K562 (cell line): ENCODE results near the gene PIGQ. TPM values are rescaled to one million over a fixed set of nuclear protein-coding genes. Genes with fewer than 3 reads are reported as not detected.
A peak's percentile ranks its signal among the peaks of the same experiment; 100 is the strongest.

ENCODE experiments used
- ATAC-seq: fragments of 200-7000 bp; cut with Tn5 transposase; 3 replicates; pipeline ENCODE4 v1.9.1; 2020; ENCODE audit warnings: moderate library complexity
- BruUV-seq: library from RNA; stranded (reverse); fragments of 400-500 nt; replicated peaks from 2 replicates; lab custom pipeline; 2021; lab: Mats Ljungman, UMichigan
- CTCF ChIA-PET: fragments of 300-600 bp; formaldehyde crosslinking; extraction: SDS; loops from one replicate; lab custom pipeline; 2021; ENCODE audit warnings: low intra/inter-chr PET ratio; lab: Yijun Ruan, JAX
- POLR2A ChIA-PET: fragments of 300-600, 350-650 bp; sonication (Branson Sonifier 250); formaldehyde crosslinking; extraction: SDS; loops from one replicate; lab custom pipeline; 2021; ENCODE audit warnings: antibody characterized with exemption, inconsistent platforms; lab: Yijun Ruan, JAX
- DNase-seq, 4 experiments: peaks; one replicate each; pipeline versions ENCODE4 v3.0.0 to v3.0.0-alpha.2; 2011 to 2018; ENCODE audit warnings: low spot score in 3 of 4, mixed read lengths in 3 of 4; ENCODE audit errors: extremely low read depth in 1 of 4
- FAIRE-seq: peaks from 2 replicates; lab custom pipeline; 2011; peaks lifted over from hg19 to GRCh38; lab: Jason Lieb, UNC
- H2AFZ ChIP-seq: 2 replicates; pipeline ENCODE4 v1.6.0; 2011; ENCODE audit warnings: low read depth, low read length, control low read depth, inconsistent platforms
- H3K27ac ChIP-seq: fragments of 200-600 bp; 3 replicates; pipeline ENCODE4 v1.8.0; 2011; ENCODE audit warnings: low read depth, mild to moderate bottlenecking, control low read depth, inconsistent platforms, low read length, moderate library complexity, mixed read lengths; ENCODE audit errors: extremely low read depth
- H3K27me3 ChIP-seq, 2 experiments: fragments of 300-600 bp in 1 of 2; 2 replicates in 1 of 2; 3 replicates in 1 of 2; pipeline versions ENCODE4 v1.6.0 to v1.8.0; 2011; ENCODE audit warnings: inconsistent platforms in 2 of 2, low read length in 2 of 2, mild to moderate bottlenecking in 1 of 2, mixed read lengths in 1 of 2, moderate library complexity in 1 of 2; ENCODE audit not compliant: control insufficient read depth in 2 of 2, insufficient read depth in 2 of 2
- H3K36me3 ChIP-seq: fragments of 300-600 bp; 3 replicates; pipeline ENCODE4 v1.8.0; 2011; ENCODE audit warnings: mild to moderate bottlenecking, low read length, inconsistent platforms; ENCODE audit not compliant: control insufficient read depth, insufficient read depth
- H3K4me1 ChIP-seq, 2 experiments: fragments of 200-600 bp in 1 of 2; replicated peaks in 1 of 2; 2 replicates in 1 of 2; 3 replicates in 1 of 2; pipeline versions ENCODE4 v1.5.1 to v1.8.0; 2011; ENCODE audit warnings: inconsistent platforms in 2 of 2, low read length in 2 of 2, mild to moderate bottlenecking in 1 of 2, mixed read lengths in 1 of 2, moderate library complexity in 1 of 2; ENCODE audit not compliant: control insufficient read depth in 2 of 2, insufficient read depth in 2 of 2
- H3K4me2 ChIP-seq: 2 replicates; pipeline ENCODE4 v1.6.1; 2011; ENCODE audit warnings: low read length, control low read depth, inconsistent platforms, mixed read lengths; ENCODE audit not compliant: insufficient read depth
- H3K4me3 ChIP-seq: fragments of 200-600 bp; sonication (generic), shearing (Covaris generic); 2 replicates; pipeline ENCODE4 v1.5.1; 2016; ENCODE audit warnings: control low read depth, inconsistent platforms
- H3K79me2 ChIP-seq: fragments of 200-600 bp; 3 replicates; pipeline ENCODE4 v1.8.0; 2011; ENCODE audit warnings: low read length, inconsistent platforms; ENCODE audit not compliant: control insufficient read depth, insufficient read depth
- H3K9ac ChIP-seq, 2 experiments: 2 replicates each; pipeline versions ENCODE4 v1.6.0 to v1.6.1; 2011; ENCODE audit warnings: low read depth in 2 of 2, low read length in 2 of 2, control low read depth in 1 of 2, inconsistent platforms in 1 of 2, mild to moderate bottlenecking in 1 of 2, mixed read lengths in 1 of 2; ENCODE audit not compliant: insufficient read depth in 1 of 2
- H3K9me1 ChIP-seq: one replicate; pipeline ENCODE4 v1.6.0; 2011; ENCODE audit warnings: inconsistent platforms, mild to moderate bottlenecking, low read length, moderate library complexity; ENCODE audit not compliant: control insufficient read depth, insufficient read depth
- H3K9me3 ChIP-seq: replicated peaks from 2 replicates; pipeline ENCODE4 v1.5.1; 2011; ENCODE audit warnings: low read depth, low read length, inconsistent platforms; ENCODE audit not compliant: control insufficient read depth, insufficient read depth
- H4K20me1 ChIP-seq: replicated peaks from 2 replicates; pipeline ENCODE4 v1.6.1; 2011; ENCODE audit warnings: low read length, inconsistent platforms, mixed read lengths; ENCODE audit not compliant: control insufficient read depth, insufficient read depth
- BACH1 ChIP-seq: fragments of 200-800 bp; sonication (Bioruptor generic); IDR thresholded peaks from 2 replicates; pipeline ENCODE4 v1.6.1; 2016; ENCODE audit warnings: missing genetic modification characterization, missing compliant biosample characterization
- BRCA1 ChIP-seq, 2 experiments: fragments of 450-650 bp in 1 of 2; sonication (generic) in 1 of 2; formaldehyde crosslinking in 1 of 2; IDR thresholded peaks; 2 replicates each; pipeline versions ENCODE4 v1.5.0 to v1.6.1; 2017 to 2020; ENCODE audit warnings: mild to moderate bottlenecking in 1 of 2, missing genetic modification reagents in 1 of 2
- EP300 ChIP-seq: IDR thresholded peaks from 2 replicates; pipeline ENCODE4 v1.6.1; 2012; ENCODE audit warnings: low read length, improper control_type of control experiment
- HNRNPH1 ChIP-seq: fragments of 200-400 bp; formaldehyde crosslinking; optimal IDR thresholded peaks from 2 replicates; pipeline ENCODE3; 2017; ENCODE audit warnings: low read depth, mild to moderate bottlenecking, low read length, moderate library complexity
- JUND ChIP-seq, 2 experiments: IDR thresholded peaks; 2 replicates in 1 of 2; 3 replicates in 1 of 2; pipeline ENCODE4 v1.6.1; 2011; ENCODE audit warnings: borderline replicate concordance in 2 of 2, low read depth in 2 of 2, low read length in 2 of 2, improper control_type of control experiment in 1 of 2, missing biosample characterization in 1 of 2, missing genetic modification characterization in 1 of 2, missing genetic modification reagents in 1 of 2
- KHSRP ChIP-seq: fragments of 450-650 bp; IDR thresholded peaks from 2 replicates; pipeline ENCODE4 v1.6.1; 2017
- LARP7 ChIP-seq: fragments of 450-650 bp; IDR thresholded peaks from 2 replicates; pipeline ENCODE4 v1.6.1; 2016
- MEIS2 ChIP-seq: fragments of 450-650 bp; IDR thresholded peaks from 2 replicates; pipeline ENCODE4 v1.6.1; 2014; ENCODE audit warnings: mild to moderate bottlenecking; ENCODE audit not compliant: partially characterized antibody
- SREBF1 ChIP-seq: fragments of 150-350 bp; IDR thresholded peaks from 2 replicates; pipeline ENCODE4 v1.6.1; 2014; ENCODE audit warnings: antibody characterized with exemption, low read depth, low read length, borderline replicate concordance
- TARDBP ChIP-seq: fragments of 450-650 bp; IDR thresholded peaks from 2 replicates; pipeline ENCODE4 v1.6.1; 2016
- TFAP4 ChIP-seq: sonication (generic); formaldehyde crosslinking; IDR thresholded peaks from 2 replicates; pipeline ENCODE4 v1.8.0; 2022; ENCODE audit warnings: missing genetic modification reagents, mild to moderate bottlenecking, moderate library complexity, borderline replicate concordance
- ZNF408 ChIP-seq: fragments of 250-450 bp; sonication (Bioruptor Pico); IDR thresholded peaks from 2 replicates; pipeline ENCODE4 v1.4.0; 2020; ENCODE audit warnings: low read depth, mild to moderate bottlenecking, moderate library complexity
- ZNF740 ChIP-seq, 3 experiments: fragments of 200-800 bp in 1 of 3; sonication (Bioruptor generic) in 1 of 3; sonication (generic) in 1 of 3; formaldehyde crosslinking in 1 of 3; IDR thresholded peaks; 2 replicates each; pipeline versions ENCODE4 v1.6.1 to v1.8.0; 2016 to 2022; ENCODE audit warnings: mild to moderate bottlenecking in 2 of 3, missing compliant biosample characterization in 2 of 3, missing genetic modification characterization in 2 of 3, missing genetic modification reagents in 1 of 3
- ZNF766 ChIP-seq: fragments of 200-800 bp; sonication (Bioruptor generic); conservative IDR thresholded peaks from 2 replicates; pipeline ENCODE4 v1.6.1; 2016; ENCODE audit warnings: missing genetic modification characterization, missing compliant biosample characterization
- WGBS: fragments of 100-300 bp; shearing (Covaris generic); methylation state at CpG from one replicate; pipeline ENCODE4 v1.1.6; 2016; ENCODE audit warnings: low coverage, mixed read lengths; ENCODE audit not compliant: insufficient coverage; ENCODE audit errors: missing lambda C conversion rate; 5-methylcytosine and 5-hydroxymethylcytosine counted together
- in situ Hi-C: fragments of 300-500 bp; cut with MboI; formaldehyde crosslinking; loops from 4 replicates; pipeline ENCODE4 v1.15.0; 2018; ENCODE audit warnings: inconsistent platforms, mixed read lengths
- intact Hi-C: fragments of 100-400 bp; cut with micrococcal nuclease; formaldehyde crosslinking; loops from 2 replicates; pipeline ENCODE4 v1.14.2; 2022
- polyA plus RNA-seq, 8 experiments: library from polyadenylated mRNA; depleted of rRNA in 4 of 8; stranded (reverse) in 5 of 8; unstranded in 3 of 8; fragments of >200 nt; fragmentation: Nextera tagmentation in 2 of 8; fragmentation: Illumina TruSeq in 1 of 8; extraction: Ambion mirVana in 2 of 8; extraction: Trizol in 1 of 8; gene quantifications; 2 replicates each; pipeline versions ENCODE4 v1.2.1 to v1.2.3, GENCODE V29; 2011 to 2014; ENCODE audit warnings: inconsistent platforms in 1 of 8, missing spikeins in 1 of 8
- total RNA-seq, 7 experiments: library from RNA; depleted of rRNA in 6 of 7; stranded (reverse); fragments of >200 nt in 6 of 7; fragmentation: Illumina TruSeq in 2 of 7; extraction: Trizol in 2 of 7; gene quantifications; 2 replicates each; pipeline versions ENCODE4 v1.2.1 to v1.2.3, GENCODE V29; 2011 to 2021; ENCODE audit warnings: low replicate concordance in 1 of 7

The PIGQ gene
- total and polyA plus RNA-seq, 9 of the 15 experiments (the other 6 are each of a cell fraction or from before 2014, with no cell fraction given): 0.20 to 49.6 (median 11.7) TPM

GRCh38 chr16:561413-561794 lies 8.4 kb upstream of the PIGQ start:
- H3K79me2 ChIP-seq: no peaks in the 10 kb centered on the region
- H4K20me1 ChIP-seq: no peaks in the 10 kb centered on the region
- no TSS peak for BruUV-seq
- H3K27me3 ChIP-seq: peaks cover 3 to 17% of the 10 kb centered on the region in 2 experiments; a peak in 4 of 5 replicates
- TF ChIP-seq TFAP4 (CRISPR knock-in tag): 0 out of 2 replicates have a peak, but pooled peaks have one; percentile 25
- TF ChIP-seq EP300: no peak
- no peak for TF ChIP-seq ZNF766
- 0 out of 2 replicates have a peak, but pooled peaks have one; percentile 25 for TF ChIP-seq ZNF740 (CRISPR knock-in tag; IDR thresholded peaks at IDR 0.05)
- no peak for TF ChIP-seq ZNF740 (tag; IDR thresholded peaks at IDR 0.05)
- no peak for TF ChIP-seq HNRNPH1
- no peak for TF ChIP-seq LARP7
- TF ChIP-seq MEIS2: no peak
- TF ChIP-seq ZNF408: no peak
- TF ChIP-seq BACH1 (tag): no peak
- TF ChIP-seq KHSRP: no peak
- no peak for TF ChIP-seq BRCA1 (IDR thresholded peaks at IDR 0.05)
- TF ChIP-seq BRCA1 (CRISPR knock-in tag; IDR thresholded peaks at IDR 0.05): no peak
- TF ChIP-seq SREBF1: no peak
- TF ChIP-seq TARDBP: no peak
- no peak for TF ChIP-seq JUND (IDR thresholded peaks at IDR 0.05; ENCODE audit: borderline replicate concordance, low read depth, low read length)
- TF ChIP-seq JUND (tag; IDR thresholded peaks at IDR 0.05; ENCODE audit: borderline replicate concordance, low read depth, low read length): no peak
- in situ Hi-C loops: no loop called here
- no peak for FAIRE-seq
- no peak overlapping the region for H2AFZ ChIP-seq
- H3K27ac ChIP-seq: no peak overlapping the region
- H3K36me3 ChIP-seq: no peaks in the 10 kb centered on the region
- H3K4me1 ChIP-seq: peaks cover 14 to 96% of the 10 kb centered on the region in 2 experiments
- H3K9ac ChIP-seq: peak overlapping the region in 1 of 2 experiments; percentile 58; a peak in 2 of 4 replicates
- no peak for DNase-seq
- CTCF ChIA-PET: no interaction called here
- H3K9me1 ChIP-seq: no peaks in the 10 kb centered on the region
- no peaks in the 10 kb centered on the region for H3K9me3 ChIP-seq
- WGBS: 27% methylated on average over 7 of the region's 15 CpGs
- H3K4me2 ChIP-seq: no peak overlapping the region
- intact Hi-C loops: no loop called here
- no peak for ATAC-seq
- no peak overlapping the region for H3K4me3 ChIP-seq
- POLR2A ChIA-PET: interaction anchor here (0.6 kb wide), 1 partner anchor 165 kb away, joined by 3 read pairs; no protein-coding TSS in a partner anchor
